Measurements from ENCODE around the gene CSNK2A1.

Gene CSNK2A1

GRCh38 chr20:564192-564591, 20.6 kb upstream of the CSNK2A1 start:
- TF ChIP-seq EZH2 (optimal IDR thresholded peaks at IDR 0.05; ENCODE audit: low read depth, low read length) (no peak), EZH2phosphoT487 (IDR thresholded peaks at IDR 0.05; ENCODE audit: low read length) (no peak)
- TF ChIP-seq, protein P1, sequence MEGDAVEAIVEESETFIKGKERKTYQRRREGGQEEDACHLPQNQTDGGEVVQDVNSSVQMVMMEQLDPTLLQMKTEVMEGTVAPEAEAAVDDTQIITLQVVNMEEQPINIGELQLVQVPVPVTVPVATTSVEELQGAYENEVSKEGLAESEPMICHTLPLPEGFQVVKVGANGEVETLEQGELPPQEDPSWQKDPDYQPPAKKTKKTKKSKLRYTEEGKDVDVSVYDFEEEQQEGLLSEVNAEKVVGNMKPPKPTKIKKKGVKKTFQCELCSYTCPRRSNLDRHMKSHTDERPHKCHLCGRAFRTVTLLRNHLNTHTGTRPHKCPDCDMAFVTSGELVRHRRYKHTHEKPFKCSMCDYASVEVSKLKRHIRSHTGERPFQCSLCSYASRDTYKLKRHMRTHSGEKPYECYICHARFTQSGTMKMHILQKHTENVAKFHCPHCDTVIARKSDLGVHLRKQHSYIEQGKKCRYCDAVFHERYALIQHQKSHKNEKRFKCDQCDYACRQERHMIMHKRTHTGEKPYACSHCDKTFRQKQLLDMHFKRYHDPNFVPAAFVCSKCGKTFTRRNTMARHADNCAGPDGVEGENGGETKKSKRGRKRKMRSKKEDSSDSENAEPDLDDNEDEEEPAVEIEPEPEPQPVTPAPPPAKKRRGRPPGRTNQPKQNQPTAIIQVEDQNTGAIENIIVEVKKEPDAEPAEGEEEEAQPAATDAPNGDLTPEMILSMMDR (IDR thresholded peaks at IDR 0.05; ENCODE audit: low read length) = no peak
- Histone ChIP-seq H2AFZ (ENCODE audit: low read length) (no peak overlapping the region), H3K9me3 (replicated peaks; ENCODE audit: insufficient read depth, low read length) (no peaks in the 10 kb centered on the region), H3F3A (ENCODE audit: insufficient read depth, low read length) (no peaks in the 10 kb centered on the region), H3K27ac (ENCODE audit: low read length) (no peak overlapping the region), H3K4me3 (ENCODE audit: low read length) (no peak overlapping the region), H3K9me2 (replicated peaks; ENCODE audit: insufficient read depth, low read length) (no peaks in the 10 kb centered on the region), H3K4me1 (ENCODE audit: low read length) (no peaks in the 10 kb centered on the region), H3K36me3 (replicated peaks; ENCODE audit: insufficient read depth, low read length) (no peaks in the 10 kb centered on the region), H3K9ac (ENCODE audit: low read length) (no peak overlapping the region), H3K79me2 (ENCODE audit: low read length) (no peaks in the 10 kb centered on the region), H3K4me2 (ENCODE audit: low read depth, low read length) (no peak overlapping the region), H4K20me1 (ENCODE audit: insufficient read depth, low read length) (no peaks in the 10 kb centered on the region), H3K27me3 (replicated peaks; ENCODE audit: insufficient read depth, low read length) (peaks cover 2% of the 10 kb centered on the region; the same call in 1 of the 2 replicates)
- no peak for DNase-seq

GRCh38 chr20:563187-563586, 19.6 kb upstream of the CSNK2A1 start:
- Histone ChIP-seq H3K4me1 (ENCODE audit: low read length) (no peaks in the 10 kb centered on the region), H2AFZ (ENCODE audit: low read length) (no peak overlapping the region), H3K4me2 (ENCODE audit: low read depth, low read length) (no peak overlapping the region), H3K79me2 (ENCODE audit: low read length) (no peaks in the 10 kb centered on the region), H3K9ac (ENCODE audit: low read length) (no peak overlapping the region), H3K9me2 (replicated peaks; ENCODE audit: insufficient read depth, low read length) (no peaks in the 10 kb centered on the region), H3K27ac (ENCODE audit: low read length) (no peak overlapping the region), H3K4me3 (ENCODE audit: low read length) (no peak overlapping the region), H3K36me3 (replicated peaks; ENCODE audit: insufficient read depth, low read length) (no peaks in the 10 kb centered on the region), H3K27me3 (replicated peaks; ENCODE audit: insufficient read depth, low read length) (0 out of 2 replicates have a peak, but pooled peaks cover 2% of the 10 kb centered on the region), H3F3A (ENCODE audit: insufficient read depth, low read length) (no peaks in the 10 kb centered on the region), H3K9me3 (replicated peaks; ENCODE audit: insufficient read depth, low read length) (no peaks in the 10 kb centered on the region), H4K20me1 (ENCODE audit: insufficient read depth, low read length) (no peaks in the 10 kb centered on the region)
- DNase-seq = no peak
- TF ChIP-seq, protein P1 (IDR thresholded peaks at IDR 0.05; ENCODE audit: low read length) = no peak
- TF ChIP-seq EZH2phosphoT487 (IDR thresholded peaks at IDR 0.05; ENCODE audit: low read length) (no peak), EZH2 (optimal IDR thresholded peaks at IDR 0.05; ENCODE audit: low read depth, low read length) (no peak)

DNA sequence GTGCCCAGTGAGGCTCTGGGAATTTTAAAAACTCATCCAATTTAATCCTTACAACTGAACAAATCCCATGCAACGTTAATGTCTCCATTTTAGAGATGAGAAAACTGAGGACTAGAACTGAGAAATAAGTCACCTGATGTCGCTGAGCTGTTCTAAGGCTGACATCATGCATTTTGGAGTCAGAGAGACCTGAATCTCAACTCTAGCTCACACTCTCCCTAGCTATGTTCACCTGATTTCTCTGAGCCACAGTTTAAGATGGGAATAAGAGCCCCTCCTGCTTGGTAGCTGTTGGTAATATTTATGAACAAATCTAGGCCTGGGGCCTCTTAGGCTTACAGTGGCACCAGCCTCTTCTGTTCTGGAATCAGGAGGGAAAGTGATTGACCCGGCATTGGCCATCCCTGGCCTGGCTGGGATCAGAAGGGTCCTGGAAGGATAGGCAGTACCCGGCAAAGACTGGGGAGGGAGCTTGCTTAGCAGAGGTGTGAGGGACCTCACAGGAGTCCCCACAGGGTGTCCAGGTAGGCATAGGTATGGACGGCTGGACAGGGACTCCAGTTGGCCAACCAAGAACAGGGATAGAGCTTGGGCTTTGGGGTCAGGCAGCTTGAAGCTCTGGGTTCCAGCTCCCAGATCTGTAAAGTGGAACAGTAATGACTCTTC, 18.8 kb upstream of the CSNK2A1 start:
- 0 out of 2 replicates have a peak, but pooled peaks cover 2% of the 10 kb centered on the region for H3K27me3 ChIP-seq (replicated peaks; ENCODE audit: insufficient read depth, low read length)
- no peak overlapping the region for H3K9ac ChIP-seq (ENCODE audit: low read length)
- no peaks in the 10 kb centered on the region for H3K9me3 ChIP-seq (replicated peaks; ENCODE audit: insufficient read depth, low read length)
- H3K27ac ChIP-seq (ENCODE audit: low read length) = no peak overlapping the region
- H3K4me1 ChIP-seq (ENCODE audit: low read length) = no peaks in the 10 kb centered on the region
- no peaks in the 10 kb centered on the region for H3K36me3 ChIP-seq (replicated peaks; ENCODE audit: insufficient read depth, low read length)
- TF ChIP-seq EZH2 (optimal IDR thresholded peaks at IDR 0.05; ENCODE audit: low read depth, low read length) (no peak), EZH2phosphoT487 (IDR thresholded peaks at IDR 0.05; ENCODE audit: low read length) (no peak)
- TF ChIP-seq, protein P1 (IDR thresholded peaks at IDR 0.05; ENCODE audit: low read length) = no peak
- no peaks in the 10 kb centered on the region for H4K20me1 ChIP-seq (ENCODE audit: insufficient read depth, low read length)
- H3K79me2 ChIP-seq (ENCODE audit: low read length) = no peaks in the 10 kb centered on the region
- no peaks in the 10 kb centered on the region for H3K9me2 ChIP-seq (replicated peaks; ENCODE audit: insufficient read depth, low read length)
- no peak overlapping the region for H2AFZ ChIP-seq (ENCODE audit: low read length)
- H3K4me2 ChIP-seq (ENCODE audit: low read depth, low read length) = no peak overlapping the region
- H3K4me3 ChIP-seq (ENCODE audit: low read length) = no peak overlapping the region
- H3F3A ChIP-seq (ENCODE audit: insufficient read depth, low read length) = no peaks in the 10 kb centered on the region
- no peak for DNase-seq

Data from MM.1S (cell line).